HG02678 (cell line): ENCODE measurements around the gene GNG12.

Experiments
- ATAC-seq: cut with Tn5 transposase; IDR thresholded peaks from one replicate; pipeline ENCODE4 v1.9.1; 2021; ENCODE audit warnings: mild to moderate bottlenecking, moderate library complexity; ENCODE audit not compliant: unreplicated experiment

GNG12 gene

GRCh38 chr1:67843331-67843730, 10.1 kb upstream of the GNG12 start:
- ATAC-seq = no peak

GRCh38 chr1:67840449-67840848, 7.2 kb upstream of the GNG12 start:
- no peak for ATAC-seq

GRCh38 chr1:67839826-67840225, 6.6 kb upstream of the GNG12 start:
- no peak for ATAC-seq

GRCh38 chr1:67838180-67838910, 5.1 kb upstream of the GNG12 start:
- ATAC-seq = no peak

GRCh38 chr1:67836769-67837168, 3.5 kb upstream of the GNG12 start:
- no peak for ATAC-seq

- no peak for ATAC-seq
Observed at GRCh38 chr1:67835663-67836452, 2.6 kb upstream of the GNG12 start.

GRCh38 chr1:67834246-67834877, 1.1 kb upstream of the GNG12 start:
- ATAC-seq = no peak

- no peak for ATAC-seq
Observed at GRCh38 chr1:67833602-67833940, 304 bp upstream of the GNG12 start.

- no peak for ATAC-seq
Observed at GRCh38 chr1:67831850-67832513, 1.3 kb downstream of the GNG12 start.

GRCh38 chr1:67830928-67831830, 2.1 kb downstream of the GNG12 start:
- no peak for ATAC-seq

- no peak for ATAC-seq
Observed at GRCh38 chr1:67830226-67830625, 3.0 kb downstream of the GNG12 start.

GRCh38 chr1:67827688-67828087, 5.6 kb downstream of the GNG12 start:
- no peak for ATAC-seq

GRCh38 chr1:67825591-67825990, 7.7 kb downstream of the GNG12 start:
- no peak for ATAC-seq

- no peak for ATAC-seq
Observed at GRCh38 chr1:67824766-67825165, 8.5 kb downstream of the GNG12 start.

GRCh38 chr1:67823615-67824014, 9.7 kb downstream of the GNG12 start:
- ATAC-seq = no peak

- no peak for ATAC-seq
Observed at GRCh38 chr1:67821263-67821662, 12.0 kb downstream of the GNG12 start.

GRCh38 chr1:67818725-67819301, 14.5 kb downstream of the GNG12 start:
- no peak for ATAC-seq

- no peak for ATAC-seq
Observed at GRCh38 chr1:67818162-67818561, 15.1 kb downstream of the GNG12 start.

GRCh38 chr1:67817319-67817718, 15.9 kb downstream of the GNG12 start:
- ATAC-seq = no peak

GRCh38 chr1:67816506-67816905, 16.8 kb downstream of the GNG12 start:
- no peak for ATAC-seq
